Measurements from ENCODE around the gene MAP7. TPM values are rescaled to one million over a fixed set of nuclear protein-coding genes. Genes with fewer than 3 reads are reported as not detected.

Gene MAP7
- total and polyA plus RNA-seq, 2 of the 13 experiments (the other 11 are each of a cell fraction or from before 2014, with no cell fraction given), result 0.04 TPM; not detected in 1

- no peak for TF ChIP-seq HNF1A (IDR thresholded peaks at IDR 0.05; ENCODE audit: low read depth)
- no peak for TF ChIP-seq HNF1A (CRISPR knock-in tag; IDR thresholded peaks at IDR 0.05; ENCODE audit: borderline replicate concordance)
- TF ChIP-seq ZNF282 (IDR thresholded peaks at IDR 0.05; ENCODE audit: partially characterized antibody), result no peak
- TF ChIP-seq PHF21A (CRISPR knock-in tag; IDR thresholded peaks at IDR 0.05), result no peak
- TF ChIP-seq ZFYVE20 (CRISPR knock-in tag; IDR thresholded peaks at IDR 0.05; ENCODE audit: borderline replicate concordance, low read depth), result no peak
- no peak for TF ChIP-seq ZC3H13 (CRISPR knock-in tag; IDR thresholded peaks at IDR 0.05)
- no peak for TF ChIP-seq RXRA (CRISPR knock-in tag; IDR thresholded peaks at IDR 0.05)
- no peak for TF ChIP-seq ZNF747 (CRISPR knock-in tag; IDR thresholded peaks at IDR 0.05; ENCODE audit: borderline replicate concordance)
- TF ChIP-seq TBX2 (CRISPR knock-in tag; IDR thresholded peaks at IDR 0.05; ENCODE audit: borderline replicate concordance), result no peak
These were observed 231.5 kb downstream of the MAP7 start (continued) for GRCh38 chr6:136318676-136319075.

GRCh38 chr6:136317971-136318370, 232.3 kb downstream of the MAP7 start:
- FAIRE-seq, result no peak
- intact Hi-C loops (cut with micrococcal nuclease; ENCODE audit: unreplicated experiment), result loop anchor here (2.0 to 5.0 kb wide), 6 partner anchors 27 to 866 kb away; partner anchors contain the start of gene MTFR2
- no peak for TF ChIP-seq ZNF777 (CRISPR knock-in tag; IDR thresholded peaks at IDR 0.05)
- no peak for TF ChIP-seq TFAP4 (IDR thresholded peaks at IDR 0.05; ENCODE audit: borderline replicate concordance, low read depth)
- TF ChIP-seq GATAD2A (CRISPR knock-in tag; IDR thresholded peaks at IDR 0.05), result no peak
- TF ChIP-seq ZNF598 (CRISPR knock-in tag; IDR thresholded peaks at IDR 0.05; ENCODE audit: borderline replicate concordance), result no peak
- TF ChIP-seq KLF11 (CRISPR knock-in tag; IDR thresholded peaks at IDR 0.05), result no peak
- no peak for TF ChIP-seq CCAR2 (optimal IDR thresholded peaks at IDR 0.05; ENCODE audit: low read depth, low read length)
- TF ChIP-seq SPEN (CRISPR knock-in tag; IDR thresholded peaks at IDR 0.05; ENCODE audit: low read depth), result no peak
- TF ChIP-seq DMAP1 (CRISPR knock-in tag; IDR thresholded peaks at IDR 0.05), result no peak
- TF ChIP-seq CBX5 (CRISPR knock-in tag; IDR thresholded peaks at IDR 0.05; ENCODE audit: borderline replicate concordance), result no peak
- no peak for TF ChIP-seq ZNF296 (CRISPR knock-in tag; conservative IDR thresholded peaks at IDR 0.05)
- TF ChIP-seq PHF21A (CRISPR knock-in tag; IDR thresholded peaks at IDR 0.05), result no peak
- no peak for TF ChIP-seq ZNF672 (CRISPR knock-in tag; IDR thresholded peaks at IDR 0.05)
- no peak for TF ChIP-seq PAX8 (CRISPR knock-in tag; IDR thresholded peaks at IDR 0.05; ENCODE audit: borderline replicate concordance)
- Histone ChIP-seq H3K27me3 (ENCODE audit: control insufficient read depth in 1 of 2, insufficient read depth in 2 of 2, low read length in 2 of 2) (no peaks in the 10 kb centered on the region; a peak in 2 of 5 replicates), H3K36me3 (replicated peaks in 1 of 2; ENCODE audit: control insufficient read depth in 1 of 2, insufficient read depth in 2 of 2, low read length in 2 of 2) (no peaks in the 10 kb centered on the region), H3K9ac (ENCODE audit: insufficient read depth, low read depth, low read length) (no peak overlapping the region), H3K9me3 (ENCODE audit: low read length) (no peaks in the 10 kb centered on the region), H3K79me2 (ENCODE audit: insufficient read depth, low read length) (no peaks in the 10 kb centered on the region), H4K20me1 (ENCODE audit: insufficient read depth, low read length) (no peaks in the 10 kb centered on the region), H2AFZ (ENCODE audit: low read length) (no peak overlapping the region), H3K27ac (ENCODE audit: extremely low read length, insufficient read depth, low read length) (no peak overlapping the region), H3K4me1 (ENCODE audit: insufficient read depth, low read length) (no peaks in the 10 kb centered on the region), H3K4me3 (replicated peaks in 1 of 3; ENCODE audit: insufficient read depth in 1 of 3, low read depth in 2 of 3, low read length in 3 of 3) (no peak overlapping the region), H3K4me2 (ENCODE audit: low read depth, low read length) (no peak overlapping the region)
- ChIA-PET POLR2A (interaction anchor here (1.9 kb wide), 1 partner anchor 28 kb away, joined by 14 read pairs; the partner anchor contains the start of gene BCLAF1), CTCF (ENCODE audit: low intra/inter-chr PET ratio, low total read pairs) (interaction anchor here (1.0 to 1.1 kb wide), 2 partner anchors 92 to 782 kb away, joined by 4 to 6 read pairs; no protein-coding TSS in a partner anchor)
- no TSS peak for BruUV-seq (replicated peaks)
- no peak for DNase-seq (ENCODE audit: low spot score)
- WGBS (ENCODE audit: low lambda C conversion rate), result 11% methylated on average over 6 of the region's 6 CpGs
- in situ Hi-C loops (cut with HindIII; ENCODE audit: extremely low pct_ligation_motif_present, low pct_unique_long_range_greater_than_20kb), result loop anchor here (25.0 kb wide), 1 partner anchor 781 kb away; no protein-coding TSS in a partner anchor
- ATAC-seq, result no peak; the same call in 2 of the 3 replicates

Data from HepG2 (cell line).